ENCODE results near the gene GABRR1. TPM values are rescaled to one million over a fixed set of nuclear protein-coding genes. Genes with fewer than 3 reads are reported as not detected.

GABRR1 gene
- total RNA-seq, 2 experiments from 2014 or later = not detected

Other genes starting within 250 kb of the GABRR1 start
- 22.6 and 26.7 TPM in 2 replicates for gene PNRC1, start 136.6 kb downstream of the GABRR1 start, total RNA-seq (2014; rRNA removed; shearing (Covaris generic))
- gene PNRC1, start 136.6 kb downstream of the GABRR1 start, total RNA-seq (2022) = 53.0 and 56.2 TPM in 2 replicates
- not detected in 2 replicates for gene SRSF12, start 99.3 kb downstream of the GABRR1 start, total RNA-seq (2014; rRNA removed; shearing (Covaris generic))
- gene SRSF12, start 99.3 kb downstream of the GABRR1 start, total RNA-seq (2022) = not detected in 2 replicates
- 33.1 and 35.1 TPM in 2 replicates for gene PM20D2, start 71.3 kb downstream of the GABRR1 start, total RNA-seq (2014; rRNA removed; shearing (Covaris generic))
- 36.1 and 39.5 TPM in 2 replicates for gene PM20D2, start 71.3 kb downstream of the GABRR1 start, total RNA-seq (2022)
- 5.2 and 7.8 TPM in 2 replicates for gene GABRR2, start 97.9 kb upstream of the GABRR1 start, total RNA-seq (2014; rRNA removed; shearing (Covaris generic))
- gene GABRR2, start 97.9 kb upstream of the GABRR1 start, total RNA-seq (2022) = 6.7 and 7.0 TPM in 2 replicates
- gene UBE2J1, start 135.4 kb upstream of the GABRR1 start, total RNA-seq (2014; rRNA removed; shearing (Covaris generic)) = 117 and 123 TPM in 2 replicates
- gene UBE2J1, start 135.4 kb upstream of the GABRR1 start, total RNA-seq (2022) = 243 and 265 TPM in 2 replicates
- gene RRAGD, start 194.9 kb upstream of the GABRR1 start, total RNA-seq (2014; rRNA removed; shearing (Covaris generic)) = 6.2 and 6.5 TPM in 2 replicates
- 12.9 and 17.6 TPM in 2 replicates for gene RRAGD, start 194.9 kb upstream of the GABRR1 start, total RNA-seq (2022)
- 2.2 and 2.4 TPM in 2 replicates for gene ANKRD6, start 215.8 kb upstream of the GABRR1 start, total RNA-seq (2014; rRNA removed; shearing (Covaris generic))
- gene ANKRD6, start 215.8 kb upstream of the GABRR1 start, total RNA-seq (2022) = 4.8 and 7.0 TPM in 2 replicates

Measured in OCI-LY7 (cell line).